ENCODE data around the gene CFAP97D2.
A peak's percentile ranks its signal among the peaks of the same experiment; 100 is the strongest.
"Not testable (repeated sequence)": the region's sequence is repeated elsewhere in the genome, so short reads cannot be mapped to it uniquely, and the experiment has no call there.

Gene CFAP97D2

GRCh38 chr13:114179087-114179658, at the start of gene CFAP97D2:
Gene CFAP97D2, plus strand, starts transcription at chr13:114179257. Its CDS starts 74 bp downstream, at chr13:114179331.
- no peak for DNase-seq

DNA sequence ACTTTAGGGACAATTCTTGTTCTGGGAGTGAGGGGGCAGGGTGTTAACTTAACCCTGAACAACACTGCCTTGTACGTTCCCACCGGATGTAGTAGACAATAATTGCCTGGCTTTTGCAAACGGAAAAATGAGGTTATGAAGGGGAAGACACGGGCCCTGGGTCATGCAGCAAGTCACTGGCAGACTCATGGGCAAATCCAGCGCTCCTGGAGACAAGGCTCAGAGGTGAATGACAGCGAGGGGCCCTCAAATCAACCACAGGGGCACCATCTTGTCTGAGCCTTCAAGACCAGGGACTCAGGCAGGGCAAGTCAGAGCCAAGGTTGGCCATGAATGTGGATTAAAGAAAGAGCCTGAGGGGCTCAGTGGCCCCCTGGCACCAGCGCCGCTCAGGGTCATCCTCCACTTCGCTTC, 49.4 kb upstream of the CFAP97D2 start:
- peak in 1 of 3 donors; percentile 39 for DNase-seq

DNA sequence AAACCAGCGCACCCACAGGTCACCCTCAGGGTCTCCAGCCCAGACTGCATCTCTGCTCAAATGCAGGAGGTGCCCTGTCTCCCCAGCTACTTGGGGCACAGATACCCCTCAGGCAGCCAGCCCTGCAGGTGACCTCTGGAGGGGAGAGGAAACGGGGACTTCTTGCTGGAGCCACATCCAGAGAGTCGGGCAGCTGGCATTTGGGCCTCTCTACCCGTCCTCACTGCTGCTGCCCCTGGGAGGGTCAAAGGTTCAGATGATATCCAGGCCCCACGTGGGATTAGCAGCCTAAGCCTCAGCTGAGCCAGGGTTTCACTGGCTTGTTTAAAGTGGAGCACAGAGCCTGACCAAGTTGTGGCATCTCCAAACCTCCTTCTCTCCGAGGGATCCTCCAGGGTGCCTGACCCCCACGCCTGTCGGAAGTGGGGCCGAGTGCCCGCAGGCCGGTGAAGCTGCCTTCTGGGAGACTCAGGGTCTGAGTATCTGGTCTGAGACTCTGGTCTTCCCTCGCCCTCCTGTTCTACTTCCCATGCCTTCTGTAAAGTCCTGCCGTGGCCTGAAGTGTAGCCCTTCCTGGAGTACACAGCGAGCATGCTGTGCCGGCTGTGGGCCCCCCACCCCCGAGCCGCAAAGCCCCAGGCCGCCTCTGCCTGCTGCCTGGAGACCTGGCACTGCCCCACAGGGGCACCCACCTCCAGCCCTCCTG, 48.8 kb upstream of the CFAP97D2 start:
- no peak for DNase-seq

- peak; percentile 64 to 76 (median 65) for DNase-seq
Observed at GRCh38 chr13:114130837-114131582, 48.0 kb upstream of the CFAP97D2 start.

DNA sequence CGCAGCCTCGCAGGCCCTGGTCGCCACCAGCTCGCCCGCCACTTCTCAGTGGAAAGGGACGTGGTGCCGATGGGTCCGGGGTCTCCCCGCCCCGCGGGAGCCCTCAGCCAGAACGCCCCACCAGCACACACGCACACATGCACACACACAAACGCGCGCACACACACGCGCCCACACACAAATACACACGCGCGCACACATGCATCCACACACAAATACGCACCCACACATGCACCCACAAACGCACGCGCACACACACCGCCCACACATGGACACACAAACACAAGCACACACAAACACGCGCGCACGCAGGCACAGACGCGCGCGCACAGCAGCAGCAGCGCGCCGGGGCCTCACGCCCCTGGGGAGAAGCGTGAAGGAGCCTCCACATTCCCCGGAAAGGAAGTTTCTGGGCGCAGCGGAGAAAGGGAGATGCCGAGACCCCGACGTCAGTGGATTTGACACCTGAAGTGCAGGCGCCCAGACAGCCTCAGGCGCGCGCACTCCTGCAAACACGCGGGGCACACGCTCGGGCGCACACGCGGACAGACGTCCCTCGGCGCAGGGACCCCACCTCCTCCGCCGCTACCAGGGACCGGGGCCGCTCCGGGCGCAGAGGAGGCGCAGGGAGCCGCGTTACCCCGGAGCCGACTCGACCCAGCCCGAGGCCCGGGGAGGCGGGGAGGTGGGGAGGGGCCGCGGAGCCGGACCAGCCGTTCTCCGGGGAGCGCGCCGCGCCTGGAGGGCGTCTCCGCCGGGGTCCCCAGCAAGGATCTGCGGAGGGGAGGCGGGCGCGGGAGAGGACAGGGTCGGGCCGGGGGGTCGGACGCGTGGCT, 47.3 kb upstream of the CFAP97D2 start:
- peak; percentile 26 to 54 (median 27) for DNase-seq

DNA sequence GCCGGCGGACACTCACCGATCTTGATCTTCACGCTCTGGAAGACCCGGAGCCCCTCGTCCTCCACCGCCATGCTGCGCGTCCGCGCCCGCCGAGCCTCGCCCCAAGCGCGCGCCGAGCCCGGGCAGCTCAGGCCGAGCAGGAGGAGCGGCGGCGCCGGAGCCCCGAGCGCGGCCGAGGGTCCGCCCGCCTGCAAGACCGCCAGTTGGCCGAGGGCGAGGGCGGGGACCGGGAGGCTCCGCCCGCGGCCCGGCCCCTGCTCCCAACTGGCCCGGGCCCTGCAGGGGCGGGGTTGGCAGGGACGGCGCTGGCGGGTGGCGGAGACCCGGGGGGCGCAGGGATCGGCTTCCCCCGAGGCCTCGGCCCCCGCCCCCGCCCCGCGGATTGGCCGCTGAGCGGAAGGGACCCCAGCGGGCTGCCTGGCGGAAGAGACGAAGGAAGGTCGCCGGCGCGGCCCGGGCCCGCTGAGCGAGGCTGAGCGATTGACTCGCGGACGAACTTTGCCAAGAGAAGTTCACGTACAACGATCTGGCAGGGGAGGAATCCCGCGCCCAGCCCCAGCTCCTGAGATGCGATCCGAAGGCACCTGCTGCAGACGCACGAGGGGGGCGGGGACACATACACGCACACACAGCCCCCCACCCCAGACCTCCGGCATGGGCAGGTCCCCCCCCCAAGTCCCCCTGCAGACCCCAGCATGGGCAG, 46.5 kb upstream of the CFAP97D2 start, which contains the start of gene RASA3:
TSS of gene RASA3 (minus strand) at position 205 of the 703 bp plus-strand sequence. CDS start at position 71, 134 bp downstream.
- DNase-seq: peak; percentile 85 to 95 (median 88)

DNA sequence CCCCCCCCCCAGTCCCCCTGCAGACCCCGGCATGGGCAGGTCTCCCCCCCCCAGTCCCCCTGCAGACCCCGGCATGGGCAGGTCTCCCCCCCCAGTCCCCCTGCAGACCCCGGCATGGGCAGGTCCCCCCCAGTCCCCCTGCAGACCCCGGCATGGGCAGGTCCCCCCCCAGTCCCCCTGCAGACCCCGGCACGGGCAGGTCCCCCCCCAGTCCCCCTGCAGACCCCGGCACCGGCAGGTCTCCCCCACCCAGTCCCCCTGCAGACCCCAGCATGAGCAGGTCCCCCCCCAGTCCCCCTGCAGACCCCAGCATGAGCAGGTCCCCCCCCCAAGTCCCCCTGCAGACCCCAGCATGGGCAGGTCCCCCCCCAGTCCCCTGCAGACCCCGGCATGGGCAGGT, 45.9 kb upstream of the CFAP97D2 start:
- not testable (repeated sequence) for DNase-seq

- DNase-seq: not testable (repeated sequence)
Observed at GRCh38 chr13:114133552-114133951, 45.5 kb upstream of the CFAP97D2 start.

GRCh38 chr13:114134111-114134943, 44.7 kb upstream of the CFAP97D2 start:
- no peak for DNase-seq

DNA sequence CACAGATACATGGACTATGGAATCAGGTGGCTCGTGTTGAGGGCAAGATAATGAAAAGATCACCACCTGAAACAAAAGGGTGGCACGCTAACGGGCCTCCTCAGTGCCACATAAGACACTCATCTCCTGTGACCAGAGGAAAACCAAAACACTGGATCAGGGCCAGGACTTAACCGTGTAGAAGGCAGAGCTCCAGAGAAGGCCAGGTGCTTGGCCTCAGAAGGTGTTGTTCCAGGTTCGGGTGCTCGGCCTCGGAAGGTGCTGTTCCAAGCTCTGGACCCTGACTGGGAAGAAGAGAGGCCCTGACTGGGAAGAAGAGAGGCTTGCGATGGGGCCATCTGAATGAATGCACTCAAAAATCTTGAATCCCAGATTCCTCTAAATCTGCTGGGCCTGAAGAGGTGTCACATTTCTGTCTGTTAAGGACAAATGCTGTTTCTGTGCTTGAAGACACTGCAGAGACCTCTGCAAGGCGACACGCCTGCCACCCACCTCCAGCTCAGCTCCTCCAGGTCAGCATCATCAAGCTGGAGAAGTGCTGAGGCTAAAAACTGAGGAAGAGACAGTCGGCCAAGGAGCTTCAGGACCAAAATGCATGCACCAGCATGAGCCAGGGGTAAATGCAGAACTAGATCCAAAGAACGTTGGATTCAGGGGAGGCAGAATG, 44.0 kb upstream of the CFAP97D2 start:
- no peak for DNase-seq

DNA sequence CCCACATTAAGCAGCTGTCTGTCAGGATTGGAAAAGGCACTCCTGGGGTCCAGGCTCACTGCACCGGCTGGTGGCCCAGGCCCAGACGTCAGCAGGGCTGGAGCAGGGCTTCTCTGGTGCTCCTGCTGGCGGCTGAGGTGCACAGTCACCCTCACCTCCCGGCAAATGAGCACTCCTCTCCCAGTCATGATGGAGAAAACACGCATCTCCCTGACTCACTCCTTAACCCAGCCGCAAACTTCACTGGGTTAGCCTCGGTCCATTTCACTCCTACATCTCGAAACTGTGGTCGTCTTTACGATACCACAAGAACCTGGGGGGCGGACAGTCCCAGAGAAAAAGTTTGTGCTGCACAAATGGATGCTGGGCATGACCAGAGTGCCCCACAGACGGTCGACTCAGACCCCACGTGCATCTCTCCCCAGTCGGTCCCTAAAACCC, 43.3 kb upstream of the CFAP97D2 start:
- peak in 1 of 3 donors; percentile 1 for DNase-seq

DNA sequence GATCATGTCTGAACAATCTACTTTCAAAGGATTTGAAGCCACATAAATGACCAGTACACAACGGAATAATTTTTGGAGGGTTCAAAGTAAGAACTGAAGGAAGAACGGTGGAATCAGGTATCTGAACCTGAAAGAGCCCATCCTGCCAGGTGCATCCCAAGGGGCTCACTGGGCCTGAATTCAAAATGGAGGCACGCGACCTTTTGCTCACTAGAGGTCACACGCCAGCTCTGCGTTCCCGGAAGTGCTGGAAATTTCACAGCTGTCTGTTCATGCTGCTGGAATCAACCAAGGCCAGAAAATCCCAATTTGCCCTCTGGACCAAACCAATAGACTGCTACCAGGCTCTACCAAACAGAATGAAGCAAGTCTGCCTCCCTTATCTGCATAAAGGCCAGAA, 42.5 kb upstream of the CFAP97D2 start:
- no peak for DNase-seq

GRCh38 chr13:114140131-114140905, 38.7 kb upstream of the CFAP97D2 start:
- no peak for DNase-seq

- DNase-seq: no peak
Observed at GRCh38 chr13:114140906-114141250, 38.2 kb upstream of the CFAP97D2 start.

DNA sequence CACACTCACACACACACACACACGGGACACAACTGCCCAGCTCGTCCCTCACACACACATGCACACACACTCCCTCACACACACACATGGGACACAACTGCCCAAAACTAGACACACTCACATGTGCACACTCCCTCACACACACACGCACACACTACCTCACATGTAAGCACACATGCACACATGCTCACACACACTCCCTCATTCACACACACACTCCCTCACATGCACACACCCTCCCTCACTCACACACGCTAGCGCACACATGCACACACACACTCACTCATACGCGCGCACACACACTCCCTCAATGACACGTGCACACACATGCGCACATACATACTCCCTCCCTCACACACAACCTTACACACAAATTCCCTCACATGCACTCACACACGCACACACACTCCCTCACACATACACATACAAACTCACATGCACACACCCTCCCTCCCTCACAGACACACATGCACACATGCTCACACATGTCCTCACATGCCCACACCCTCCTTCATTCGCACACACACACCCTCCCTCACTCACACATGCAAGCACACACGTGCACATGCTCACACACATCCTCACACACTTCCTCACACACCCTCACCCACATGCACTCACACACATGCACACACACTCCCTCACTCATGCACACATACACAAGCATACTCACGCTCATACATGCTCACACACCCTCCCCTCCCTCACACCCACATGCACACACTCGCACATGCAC, 37.6 kb upstream of the CFAP97D2 start:
- no peak for DNase-seq

DNA sequence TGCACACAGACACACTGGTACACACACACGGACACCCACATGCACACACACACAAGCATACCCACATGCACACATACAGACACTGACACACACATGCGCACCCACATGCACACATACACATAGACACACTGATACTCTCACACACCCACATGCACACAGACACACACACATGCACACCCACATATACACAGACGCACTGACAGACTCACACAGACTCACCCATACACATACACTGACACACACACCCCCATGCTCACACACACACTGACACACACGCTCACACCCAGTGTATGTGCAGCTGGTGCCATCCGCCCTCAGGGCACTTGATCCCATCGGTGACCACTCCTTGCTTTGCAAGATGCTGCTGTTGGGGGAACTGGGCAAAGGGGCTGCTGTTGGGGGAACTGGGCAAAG, 36.9 kb upstream of the CFAP97D2 start:
- no peak for DNase-seq

DNA sequence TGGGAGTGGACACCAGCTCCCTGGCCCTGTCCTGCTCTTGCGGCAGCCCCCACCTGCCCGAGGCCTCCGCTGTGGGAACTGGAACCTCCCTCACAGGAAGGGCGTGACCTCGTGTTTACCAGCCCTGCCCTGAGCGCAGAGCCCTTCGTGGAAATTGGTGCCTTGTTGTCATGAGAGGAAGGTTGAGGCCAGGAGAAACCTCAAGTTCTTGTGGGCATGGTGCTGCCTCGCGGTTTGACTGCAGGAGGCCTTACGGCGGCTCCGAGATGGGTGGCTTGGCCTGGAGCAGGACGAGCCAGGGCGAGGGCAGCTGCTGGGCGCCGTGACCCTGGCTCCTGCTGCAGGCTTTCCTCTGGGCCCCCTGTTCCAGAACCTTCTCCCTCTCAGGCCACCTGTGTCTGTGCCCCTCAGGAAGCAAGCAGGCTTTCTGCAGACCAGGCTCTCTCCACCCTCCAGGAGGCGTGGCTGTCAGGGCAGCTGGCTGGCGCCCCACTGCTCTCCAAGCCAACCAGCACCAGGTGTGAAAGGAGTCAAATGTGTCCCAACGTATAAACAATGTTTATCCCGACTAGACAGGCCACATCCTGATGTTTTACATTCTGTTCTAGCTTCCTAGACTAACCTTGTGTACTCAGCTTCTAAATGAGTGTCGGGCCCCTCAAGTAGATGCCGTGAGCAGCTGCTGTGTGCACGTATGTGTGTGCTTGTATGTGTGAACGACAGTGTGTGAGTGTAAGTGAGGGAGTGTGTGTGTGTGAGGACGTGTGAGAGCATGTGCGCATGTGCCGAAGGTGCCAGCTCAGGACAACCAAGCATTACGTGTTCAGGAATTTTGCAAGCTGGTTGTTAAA, 36.2 kb upstream of the CFAP97D2 start:
- no peak for DNase-seq
